ENCODE data around the gene CREBBP.

DNA sequence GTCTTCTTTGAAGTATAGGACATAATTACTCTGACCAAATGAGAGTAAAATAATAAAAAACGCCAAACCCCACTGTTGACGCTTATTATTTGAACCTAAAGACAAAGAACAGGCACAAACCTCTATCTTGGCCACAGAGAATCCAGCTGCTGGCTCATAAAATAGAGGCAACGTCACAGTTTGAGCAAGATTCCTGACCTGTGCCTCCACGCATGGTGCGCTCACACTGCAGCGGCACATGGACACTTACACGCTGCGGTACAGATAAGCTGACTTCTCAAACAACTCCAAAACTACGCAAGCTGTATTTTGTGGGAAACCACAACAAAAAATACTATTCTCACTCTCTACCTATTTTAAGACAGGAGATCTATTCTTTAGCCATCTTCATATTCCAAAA, 124.4 kb downstream of the CREBBP start:
- TF ChIP-seq, protein P1, sequence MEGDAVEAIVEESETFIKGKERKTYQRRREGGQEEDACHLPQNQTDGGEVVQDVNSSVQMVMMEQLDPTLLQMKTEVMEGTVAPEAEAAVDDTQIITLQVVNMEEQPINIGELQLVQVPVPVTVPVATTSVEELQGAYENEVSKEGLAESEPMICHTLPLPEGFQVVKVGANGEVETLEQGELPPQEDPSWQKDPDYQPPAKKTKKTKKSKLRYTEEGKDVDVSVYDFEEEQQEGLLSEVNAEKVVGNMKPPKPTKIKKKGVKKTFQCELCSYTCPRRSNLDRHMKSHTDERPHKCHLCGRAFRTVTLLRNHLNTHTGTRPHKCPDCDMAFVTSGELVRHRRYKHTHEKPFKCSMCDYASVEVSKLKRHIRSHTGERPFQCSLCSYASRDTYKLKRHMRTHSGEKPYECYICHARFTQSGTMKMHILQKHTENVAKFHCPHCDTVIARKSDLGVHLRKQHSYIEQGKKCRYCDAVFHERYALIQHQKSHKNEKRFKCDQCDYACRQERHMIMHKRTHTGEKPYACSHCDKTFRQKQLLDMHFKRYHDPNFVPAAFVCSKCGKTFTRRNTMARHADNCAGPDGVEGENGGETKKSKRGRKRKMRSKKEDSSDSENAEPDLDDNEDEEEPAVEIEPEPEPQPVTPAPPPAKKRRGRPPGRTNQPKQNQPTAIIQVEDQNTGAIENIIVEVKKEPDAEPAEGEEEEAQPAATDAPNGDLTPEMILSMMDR (IDR thresholded peaks at IDR 0.05) = no peak
- no peak for TF ChIP-seq ZFX (IDR thresholded peaks at IDR 0.05; ENCODE audit: borderline replicate concordance)
